Uterus (tissue), 2 donors: ENCODE measurements around the gene SLC6A6.

Source experiments
- CTCF ChIP-seq, 4 experiments: fragments of 200-600 bp in 2 of 4; fragments of 450-650 bp in 2 of 4; sonication (generic) in 2 of 4; IDR thresholded peaks; one replicate each; pipeline ENCODE4 v1.5.1; 2016 to 2019; ENCODE audit warnings: antibody characterized with exemption in 4 of 4, mild to moderate bottlenecking in 2 of 4, moderate library complexity in 1 of 4
- POLR2A ChIP-seq, 2 donors: fragments of 450-650 bp; IDR thresholded peaks; one replicate each; pipeline ENCODE4 v1.6.1; 2016; ENCODE audit warnings: antibody characterized with exemption in 2 of 2, mild to moderate bottlenecking in 1 of 2, moderate library complexity in 1 of 2

DNA sequence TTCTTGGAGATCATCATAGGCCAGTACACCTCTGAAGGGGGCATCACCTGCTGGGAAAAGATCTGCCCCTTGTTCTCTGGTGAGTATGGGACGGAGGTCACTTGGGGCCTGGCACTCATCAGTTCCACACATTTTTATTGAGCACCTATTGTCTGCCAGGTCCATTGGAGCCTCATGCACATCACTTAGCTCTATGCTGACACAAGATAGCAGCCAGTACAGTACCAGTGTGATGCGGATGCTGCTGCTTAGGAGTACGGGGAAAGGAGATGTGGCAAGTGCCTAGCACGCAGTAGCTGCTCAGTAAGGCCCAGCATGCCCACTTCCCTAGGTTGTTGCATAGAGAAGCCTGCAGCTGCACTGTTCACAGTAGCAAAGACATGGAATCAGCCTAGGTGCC, 43.4 kb downstream of the SLC6A6 start:
- TF ChIP-seq POLR2A (IDR thresholded peaks at IDR 0.05) (no peak), CTCF (IDR thresholded peaks at IDR 0.05) (no peak)
